Kidney epithelial cell (primary cell): Measurements from ENCODE around the gene PRAMEF5. TPM values are rescaled to one million over a fixed set of nuclear protein-coding genes. Genes with fewer than 3 reads are reported as not detected.
"Not testable (repeated sequence)": the region's sequence is repeated elsewhere in the genome, so short reads cannot be mapped to it uniquely, and the experiment has no call there.

Experiments
- DNase-seq: peaks from one replicate; pipeline ENCODE4 v3.0.0-alpha.2; 2010; ENCODE audit warnings: low read depth
- H3K27me3 ChIP-seq: 2 replicates; pipeline ENCODE4 v1.6.0; 2011; ENCODE audit warnings: low read length; ENCODE audit not compliant: control insufficient read depth, insufficient read depth
- H3K36me3 ChIP-seq: 2 replicates; pipeline ENCODE4 v1.5.1; 2011; ENCODE audit warnings: low read length; ENCODE audit not compliant: control insufficient read depth, insufficient read depth
- H3K4me3 ChIP-seq: 2 replicates; pipeline ENCODE4 v1.5.1; 2011; ENCODE audit warnings: low read depth, mild to moderate bottlenecking, control low read depth, low read length
- total RNA-seq: library from RNA; depleted of rRNA; stranded (reverse); fragments of >200 nt; gene quantifications from 2 replicates; pipeline ENCODE4 v1.2.3, GENCODE V29; 2015

PRAMEF5 gene
- total RNA-seq, 1 donor from 2014 or later, result not detected

GRCh38 chr1:13302197-13302596, 48.2 kb downstream of the PRAMEF5 start:
- not testable (repeated sequence) for DNase-seq, H3K36me3 ChIP-seq, H3K4me3 ChIP-seq, H3K27me3 ChIP-seq

- H3K36me3 ChIP-seq, DNase-seq, H3K27me3 ChIP-seq, H3K4me3 ChIP-seq: not testable (repeated sequence)
These were observed 49.2 kb downstream of the PRAMEF5 start, which contains the start of gene PRAMEF33 for GRCh38 chr1:13303239-13303638. TSS of gene PRAMEF33 (plus strand) at chr1:13303539. CDS start at chr1:13305955, 2,416 bp downstream.

Other genes with a start within 250 kb of the PRAMEF5 start
- not detected in 2 replicates for gene PRAMEF27, start 197.6 kb upstream of the PRAMEF5 start, total RNA-seq
- gene HNRNPCL3, start 193.4 kb upstream of the PRAMEF5 start, total RNA-seq, result not detected in 2 replicates
- gene PRAMEF25, start 183.4 kb upstream of the PRAMEF5 start, total RNA-seq, result not detected in 2 replicates
- gene HNRNPCL2, start 137.3 kb upstream of the PRAMEF5 start, total RNA-seq, result not detected in 2 replicates
- not detected in 2 replicates for gene PRAMEF26, start 98.2 kb upstream of the PRAMEF5 start, total RNA-seq
- gene HNRNPCL4, start 88.6 kb upstream of the PRAMEF5 start, total RNA-seq, result not detected in 2 replicates
- not detected in 2 replicates for gene PRAMEF9, start 82.3 kb upstream of the PRAMEF5 start, total RNA-seq
- gene PRAMEF13, start 52.8 kb upstream of the PRAMEF5 start, total RNA-seq, result not detected in 2 replicates
- not detected in 2 replicates for gene PRAMEF18, start 28.0 kb upstream of the PRAMEF5 start, total RNA-seq
- gene PRAMEF8, start 30.9 kb downstream of the PRAMEF5 start, total RNA-seq, result not detected in 2 replicates
- gene PRAMEF33, start 49.3 kb downstream of the PRAMEF5 start, total RNA-seq, result not detected in 2 replicates
- gene PRAMEF15, start 61.4 kb downstream of the PRAMEF5 start, total RNA-seq, result not detected in 2 replicates
- not detected in 2 replicates for gene PRAMEF14, start 92.9 kb downstream of the PRAMEF5 start, total RNA-seq
- gene PRAMEF19, start 117.7 kb downstream of the PRAMEF5 start, total RNA-seq, result not detected in 2 replicates
- not detected in 2 replicates for gene PRAMEF17, start 135.4 kb downstream of the PRAMEF5 start, total RNA-seq
- not detected in 2 replicates for gene PRAMEF20, start 156.3 kb downstream of the PRAMEF5 start, total RNA-seq